Measurements from ENCODE around the gene CES5A. TPM values are rescaled to one million over a fixed set of nuclear protein-coding genes. Genes with fewer than 3 reads are reported as not detected.

CES5A gene
- total RNA-seq, 1 experiment from 2014 or later, result not detected

Other genes starting within 250 kb of the CES5A start
- gene SLC6A2, start 219.4 kb downstream of the CES5A start, total RNA-seq (2014; rRNA removed; shearing (Covaris generic)), result not detected in 2 replicates
- gene CES1, start 42.3 kb downstream of the CES5A start, total RNA-seq (2014; rRNA removed; shearing (Covaris generic)), result 0.17 and 9.0 TPM in 2 replicates

All from Daoy (cell line).